Esophagus squamous epithelium (tissue), 5 donors: Measurements from ENCODE around the gene LIN7B. TPM values are rescaled to one million over a fixed set of nuclear protein-coding genes. Genes with fewer than 3 reads are reported as not detected.
A peak's percentile ranks its signal among the peaks of the same experiment; 100 is the strongest.

ENCODE experiments used
- DNase-seq: peaks from one replicate; lab custom pipeline; 2025; lab: John Stamatoyannopoulos, UW
- H3K27ac ChIP-seq, 4 donors: fragments of 200-600 bp; sonication (generic); one replicate each; pipeline ENCODE4 v1.5.1; 2016 to 2019; ENCODE audit warnings: mild to moderate bottlenecking in 1 of 4
- H3K27me3 ChIP-seq, 4 donors: fragments of 200-600 bp; sonication (generic); 1 replicate in 3 of 4; 2 replicates in 1 of 4; pipeline versions ENCODE4 v1.5.1 to v1.6.0; 2017 to 2021; ENCODE audit warnings: antibody characterized with exemption in 1 of 4
- H3K36me3 ChIP-seq, 3 donors: fragments of 200-600 bp; sonication (generic); one replicate each; pipeline ENCODE4 v1.5.1; 2016 to 2019
- H3K4me1 ChIP-seq, 3 donors: fragments of 200-600 bp; sonication (generic); one replicate each; pipeline ENCODE4 v1.5.1; 2017 to 2019
- H3K4me3 ChIP-seq, 4 donors: fragments of 200-600 bp; sonication (generic); 1 replicate in 3 of 4; 2 replicates in 1 of 4; pipeline ENCODE4 v1.5.1; 2016 to 2019; ENCODE audit warnings: mild to moderate bottlenecking in 2 of 4, moderate library complexity in 1 of 4
- H3K9me3 ChIP-seq, 3 donors: fragments of 200-600 bp; sonication (generic); one replicate each; pipeline ENCODE4 v1.5.1; 2016 to 2019
- CTCF ChIP-seq, 6 experiments: fragments of 450-650 bp in 4 of 6; fragments of 200-600 bp in 2 of 6; sonication (generic) in 2 of 6; IDR thresholded peaks; one replicate each; pipeline ENCODE4 v1.5.1; 2016 to 2019; ENCODE audit warnings: antibody characterized with exemption in 6 of 6, mild to moderate bottlenecking in 4 of 6, moderate library complexity in 4 of 6
- POLR2A ChIP-seq, 4 donors: fragments of 450-650 bp; IDR thresholded peaks; one replicate each; pipeline ENCODE4 v1.6.1; 2017; ENCODE audit warnings: antibody characterized with exemption in 4 of 4, mild to moderate bottlenecking in 4 of 4, moderate library complexity in 3 of 4
- WGBS, 2 donors: methylation state at CpG; one replicate each; pipeline ENCODE4 v1.1.5; 2018; 5-methylcytosine and 5-hydroxymethylcytosine counted together
- intact Hi-C: fragments of 100-400 bp; cut with DNase I; formaldehyde crosslinking; loops from one replicate; pipeline ENCODE4 v1.15.0; 2022
- small RNA-seq, 4 donors: library from RNA; depleted of rRNA; stranded (forward); fragments of <200 nt; gene quantifications; one replicate each; pipeline ENCODE3, GENCODE V24; 2016
- total RNA-seq, 4 donors: library from RNA; depleted of rRNA; stranded (reverse); fragments of >200 nt; gene quantifications; one replicate each; pipeline ENCODE4 v1.1.0, GENCODE V29; 2016
- donor health status: DM: yes; HTN: yes; CAD: no.

The LIN7B gene
- total RNA-seq, 4 donors from 2014 or later: 5.7 to 14.1 (median 10.1) TPM

GRCh38 chr19:49161987-49162386, 47.8 kb downstream of the LIN7B start:
- Histone ChIP-seq H3K4me1 (peaks cover 17 to 58% (median 31%) of the 10 kb centered on the region in 3 donors), H3K36me3 (no peaks in the 10 kb centered on the region), H3K9me3 (no peaks in the 10 kb centered on the region), H3K27me3 (peaks cover 0 to 29% (median 0%) of the 10 kb centered on the region in 4 donors), H3K27ac (peak overlapping the region in 1 of 4 donors; percentile 21), H3K4me3 (no peak overlapping the region)
- intact Hi-C loops: no loop called here
- no peak for DNase-seq
- TF ChIP-seq POLR2A (IDR thresholded peaks at IDR 0.05) (no peak), CTCF (IDR thresholded peaks at IDR 0.05) (no peak)
- WGBS, 2 donors: 35 to 55% methylated on average over 4 of the region's 4 CpGs

GRCh38 chr19:49165111-49165750, 51.1 kb downstream of the LIN7B start:
- no peak for DNase-seq
- H3K27ac ChIP-seq: peak overlapping the region; percentile 56 to 83 (median 73)
- whole genome bisulfite sequencing, 2 donors: 31 to 34% methylated on average over 12 to 21 of the region's 24 CpGs
- H3K36me3 ChIP-seq: peaks cover 0 to 27% (median 0%) of the 10 kb centered on the region in 3 donors
- TF ChIP-seq POLR2A (IDR thresholded peaks at IDR 0.05) (no peak), CTCF (IDR thresholded peaks at IDR 0.05) (no peak)
- peak overlapping the region in 1 of 4 donors; percentile 42 for H3K4me3 ChIP-seq
- peaks cover 10 to 26% (median 15%) of the 10 kb centered on the region in 3 donors for H3K4me1 ChIP-seq
- H3K27me3 ChIP-seq: peaks cover 0 to 37% (median 0%) of the 10 kb centered on the region in 4 donors
- H3K9me3 ChIP-seq: no peaks in the 10 kb centered on the region
- intact Hi-C loops: no loop called here

- peaks cover 0 to 34% (median 0%) of the 10 kb centered on the region in 3 donors for H3K36me3 ChIP-seq
- TF ChIP-seq CTCF (IDR thresholded peaks at IDR 0.05) (no peak), POLR2A (IDR thresholded peaks at IDR 0.05) (no peak)
- peak overlapping the region; percentile 56 to 83 (median 73) for H3K27ac ChIP-seq
- intact Hi-C loops: no loop called here
- no peak for DNase-seq
- peak overlapping the region in 1 of 4 donors; percentile 42 for H3K4me3 ChIP-seq
- H3K27me3 ChIP-seq: peaks cover 0 to 31% (median 0%) of the 10 kb centered on the region in 4 donors
- H3K9me3 ChIP-seq: no peaks in the 10 kb centered on the region
- peaks cover 10 to 20% (median 15%) of the 10 kb centered on the region in 3 donors for H3K4me1 ChIP-seq
- 90 to 100% methylated on average over 3 to 5 of the region's 30 CpGs for WGBS, 2 donors
Measured at GRCh38 chr19:49165865-49166301, 51.7 kb downstream of the LIN7B start.

- peaks cover 0 to 54% (median 11%) of the 10 kb centered on the region in 3 donors for H3K36me3 ChIP-seq
- H3K4me3 ChIP-seq: no peak overlapping the region
- peaks cover 10 to 20% (median 15%) of the 10 kb centered on the region in 3 donors for H3K4me1 ChIP-seq
- H3K9me3 ChIP-seq: no peaks in the 10 kb centered on the region
- no peak for DNase-seq
- 70 to 88% methylated on average over 2 to 4 of the region's 25 CpGs for WGBS, 2 donors
- no peak overlapping the region for H3K27ac ChIP-seq
- TF ChIP-seq CTCF (IDR thresholded peaks at IDR 0.05) (no peak), POLR2A (IDR thresholded peaks at IDR 0.05) (no peak)
- H3K27me3 ChIP-seq: peaks cover 0 to 29% (median 0%) of the 10 kb centered on the region in 4 donors
- intact Hi-C loops: no loop called here
Measured at GRCh38 chr19:49167857-49168409, 53.8 kb downstream of the LIN7B start.

Small RNAs within 50 kb of the gene (small RNA-seq; reads per million reads assigned to genes)
- gene RN7SL708P: 0 to 0.14 (median 0) reads per million in 4 donors

Other genes with a start within 250 kb of the LIN7B start
- 1 to 10 TPM; 2.8 to 9.0 (median 5.6) TPM for gene PLEKHA4, start 245.8 kb upstream of the LIN7B start, total RNA-seq
- gene PPP1R15A, start 241.9 kb upstream of the LIN7B start, total RNA-seq: 10 to 100 TPM; 19.3 to 41.6 (median 33.3) TPM
- gene TULP2, start 215.6 kb upstream of the LIN7B start, total RNA-seq: not detected
- gene NUCB1, start 214.1 kb upstream of the LIN7B start, total RNA-seq: 100 to 1,000 TPM in 3 of 4 donors, 10 to 100 TPM in 1; 93.5 to 186 (median 157) TPM
- gene DHDH, start 180.7 kb upstream of the LIN7B start, total RNA-seq: 1 to 10 TPM in 1 of 4 donors, under 1 TPM in 1, not detected in 2; 0.95 to 2.9 TPM
- gene BAX, start 159.5 kb upstream of the LIN7B start, total RNA-seq: 10 to 100 TPM; 38.9 to 42.8 (median 42.4) TPM
- gene FTL, start 149.1 kb upstream of the LIN7B start, total RNA-seq: 1,000 to 10,000 TPM in 3 of 4 donors, 100 to 1,000 TPM in 1; 556 to 2,127 (median 1,494) TPM
- gene GYS1, start 121.1 kb upstream of the LIN7B start, total RNA-seq: 10 to 100 TPM; 30.6 to 47.6 (median 39.5) TPM
- 100 to 1,000 TPM; 102 to 140 (median 119) TPM for gene RUVBL2, start 120.5 kb upstream of the LIN7B start, total RNA-seq
- not detected for gene LHB, start 97.3 kb upstream of the LIN7B start, total RNA-seq
- gene CGB3, start 90.0 kb upstream of the LIN7B start, total RNA-seq: not detected
- gene CGB2, start 82.5 kb upstream of the LIN7B start, total RNA-seq: not detected
- gene CGB1, start 77.5 kb upstream of the LIN7B start, total RNA-seq: not detected
- 1 to 10 TPM in 1 of 4 donors, not detected in 3; 2.4 TPM for gene CGB5, start 70.5 kb upstream of the LIN7B start, total RNA-seq
- not detected for gene CGB8, start 65.3 kb upstream of the LIN7B start, total RNA-seq
- gene CGB7, start 56.6 kb upstream of the LIN7B start, total RNA-seq: 1 to 10 TPM in 2 of 4 donors, under 1 TPM in 1, not detected in 1; 0.22 to 4.4 (median 1.7) TPM
- gene NTF4, start 49.6 kb upstream of the LIN7B start, total RNA-seq: 1 to 10 TPM; 1.2 to 5.3 (median 2.0) TPM
- gene KCNA7, start 41.7 kb upstream of the LIN7B start, total RNA-seq: not detected
- gene SNRNP70, start 28.9 kb upstream of the LIN7B start, total RNA-seq: 100 to 1,000 TPM in 3 of 4 donors, 10 to 100 TPM in 1; 78.7 to 241 (median 168) TPM
- 1 to 10 TPM; 2.1 to 7.4 (median 4.7) TPM for gene C19orf73, start 4.8 kb downstream of the LIN7B start, total RNA-seq
- gene PPFIA3, start 5.2 kb downstream of the LIN7B start, total RNA-seq: 10 to 100 TPM; 10.9 to 20.9 (median 13.8) TPM
- 1 to 10 TPM in 1 of 4 donors, under 1 TPM in 3; 0.13 to 1.1 (median 0.38) TPM for gene HRC, start 41.0 kb downstream of the LIN7B start, total RNA-seq
- gene TRPM4, start 43.4 kb downstream of the LIN7B start, total RNA-seq: 10 to 100 TPM in 3 of 4 donors, 1 to 10 TPM in 1; 7.6 to 28.9 (median 18.0) TPM
- 1 to 10 TPM in 1 of 4 donors, under 1 TPM in 2, not detected in 1; 0.13 to 1.5 (median 0.56) TPM for gene SLC6A16, start 210.8 kb downstream of the LIN7B start, total RNA-seq
- gene CD37, start 221.0 kb downstream of the LIN7B start, total RNA-seq: 10 to 100 TPM in 1 of 4 donors, 1 to 10 TPM in 3; 3.1 to 21.4 (median 5.3) TPM
- gene TEAD2, start 248.0 kb downstream of the LIN7B start, total RNA-seq: 10 to 100 TPM in 2 of 4 donors, 1 to 10 TPM in 2; 3.8 to 12.4 (median 8.2) TPM
- gene DKKL1, start 249.5 kb downstream of the LIN7B start, total RNA-seq: not detected